ENCODE measurements around the gene LYPD6B. TPM values are rescaled to one million over a fixed set of nuclear protein-coding genes. Genes with fewer than 3 reads are reported as not detected.

LYPD6B gene
- total RNA-seq, 4 donors from 2014 or later: 3.1 to 9.2 (median 7.6) TPM

DNA sequence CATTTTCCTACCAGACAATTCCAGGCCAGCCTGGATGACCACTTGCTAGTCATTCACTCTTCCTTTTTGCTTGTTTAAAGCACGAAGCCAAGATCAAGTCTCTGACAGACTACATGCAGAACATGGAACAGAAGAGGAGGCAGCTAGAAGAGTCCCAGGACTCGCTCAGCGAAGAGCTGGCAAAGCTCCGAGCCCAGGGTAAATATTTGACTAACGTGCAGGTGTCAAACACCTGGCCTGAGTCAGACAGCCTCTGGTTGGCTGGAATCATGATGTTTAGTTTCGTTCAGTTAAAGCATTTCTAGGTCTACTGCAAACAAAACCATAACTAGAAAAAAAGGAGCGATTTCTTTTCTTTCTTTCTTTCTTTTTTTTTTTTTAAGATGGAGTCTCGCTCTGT lies 44.2 kb upstream of the LYPD6B start:
- 37 to 71% methylated on average over 7 to 8 of the region's 8 CpGs for WGBS, 2 donors
- no peak for DNase-seq
- H3K27me3 ChIP-seq: peaks cover 0 to 54% (median 0%) of the 10 kb centered on the region in 4 donors
- intact Hi-C loops (cut with DNase I): no loop called here
- no peaks in the 10 kb centered on the region for H3K9me3 ChIP-seq
- no peak overlapping the region for H3K27ac ChIP-seq
- no peak for TF ChIP-seq POLR2A (IDR thresholded peaks at IDR 0.05)
- TF ChIP-seq, protein P1, sequence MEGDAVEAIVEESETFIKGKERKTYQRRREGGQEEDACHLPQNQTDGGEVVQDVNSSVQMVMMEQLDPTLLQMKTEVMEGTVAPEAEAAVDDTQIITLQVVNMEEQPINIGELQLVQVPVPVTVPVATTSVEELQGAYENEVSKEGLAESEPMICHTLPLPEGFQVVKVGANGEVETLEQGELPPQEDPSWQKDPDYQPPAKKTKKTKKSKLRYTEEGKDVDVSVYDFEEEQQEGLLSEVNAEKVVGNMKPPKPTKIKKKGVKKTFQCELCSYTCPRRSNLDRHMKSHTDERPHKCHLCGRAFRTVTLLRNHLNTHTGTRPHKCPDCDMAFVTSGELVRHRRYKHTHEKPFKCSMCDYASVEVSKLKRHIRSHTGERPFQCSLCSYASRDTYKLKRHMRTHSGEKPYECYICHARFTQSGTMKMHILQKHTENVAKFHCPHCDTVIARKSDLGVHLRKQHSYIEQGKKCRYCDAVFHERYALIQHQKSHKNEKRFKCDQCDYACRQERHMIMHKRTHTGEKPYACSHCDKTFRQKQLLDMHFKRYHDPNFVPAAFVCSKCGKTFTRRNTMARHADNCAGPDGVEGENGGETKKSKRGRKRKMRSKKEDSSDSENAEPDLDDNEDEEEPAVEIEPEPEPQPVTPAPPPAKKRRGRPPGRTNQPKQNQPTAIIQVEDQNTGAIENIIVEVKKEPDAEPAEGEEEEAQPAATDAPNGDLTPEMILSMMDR (IDR thresholded peaks at IDR 0.05): no peak
- no peaks in the 10 kb centered on the region for H3K36me3 ChIP-seq
- H3K4me3 ChIP-seq: no peak overlapping the region
- H3K4me1 ChIP-seq: peaks cover 0 to under 1% (median 0%) of the 10 kb centered on the region in 3 donors

DNA sequence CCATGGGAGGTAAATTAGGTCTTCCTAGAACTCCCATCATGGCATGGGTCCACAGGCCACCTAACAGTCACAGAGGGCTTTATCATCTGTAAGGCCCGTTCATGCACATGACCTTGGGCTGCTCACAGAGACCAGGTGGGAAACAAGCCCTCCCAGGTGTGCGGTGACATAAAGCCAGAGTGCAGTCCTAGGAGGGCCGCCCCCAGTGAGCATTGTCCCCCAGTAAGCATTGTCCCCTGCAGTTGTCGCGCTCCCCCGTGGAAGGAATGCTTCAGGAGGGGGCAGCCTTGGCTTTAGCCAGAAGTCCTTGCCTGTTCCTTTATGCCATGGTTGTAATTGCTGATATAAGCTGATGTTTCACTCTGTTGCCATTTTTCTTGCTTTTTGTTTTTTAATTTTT lies 41.7 kb upstream of the LYPD6B start:
- TF ChIP-seq, protein P1 (IDR thresholded peaks at IDR 0.05): no peak
- no peak for TF ChIP-seq POLR2A (IDR thresholded peaks at IDR 0.05)
- Histone ChIP-seq H3K9me3 (no peaks in the 10 kb centered on the region), H3K4me3 (no peak overlapping the region), H3K4me1 (peaks cover 0 to 11% (median 0%) of the 10 kb centered on the region in 3 donors), H3K27me3 (peaks cover 0 to 75% (median 0%) of the 10 kb centered on the region in 4 donors), H3K27ac (no peak overlapping the region), H3K36me3 (no peaks in the 10 kb centered on the region)
- intact Hi-C loops (cut with DNase I): no loop called here
- DNase-seq: no peak
- 90 to 91% methylated on average over 4 to 6 of the region's 6 CpGs for whole genome bisulfite sequencing, 2 donors

DNA sequence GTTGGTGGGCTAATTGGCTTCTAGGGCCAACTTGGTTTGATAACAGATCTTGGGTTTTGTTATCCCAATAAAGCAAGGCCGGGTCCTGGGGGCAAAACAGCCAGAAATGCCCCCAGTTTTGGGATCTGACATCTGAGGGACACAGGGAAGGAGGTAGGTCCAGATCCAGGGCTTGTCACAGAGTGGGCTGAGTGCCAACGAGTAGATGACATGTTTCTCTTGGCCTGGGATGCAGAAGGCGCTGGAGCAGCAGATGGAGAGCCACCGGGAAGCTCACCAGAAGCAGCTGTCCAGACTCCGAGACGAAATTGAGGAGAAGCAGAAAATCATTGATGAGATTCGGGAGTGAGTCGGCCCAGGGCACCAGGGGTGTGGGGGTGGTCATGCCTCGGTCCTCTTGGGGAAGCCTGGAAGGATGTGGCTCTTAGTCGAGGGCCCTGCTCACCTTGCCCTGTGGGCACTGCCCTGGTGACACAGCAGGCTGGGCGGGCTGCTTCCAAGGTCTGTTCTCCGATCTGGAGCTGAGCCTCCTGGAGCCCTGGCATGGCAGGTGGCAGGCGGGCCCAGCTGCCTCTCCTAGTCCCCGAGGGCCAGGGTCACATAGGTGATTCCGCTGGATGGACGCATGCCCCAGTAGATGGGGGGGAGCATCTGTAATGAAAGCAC lies 40.2 kb upstream of the LYPD6B start:
- no peaks in the 10 kb centered on the region for H3K9me3 ChIP-seq
- H3K4me1 ChIP-seq: peaks cover 0 to 11% (median 0%) of the 10 kb centered on the region in 3 donors
- WGBS, 2 donors: 69 to 80% methylated on average over 3 to 9 of the region's 16 CpGs
- TF ChIP-seq, protein P1 (IDR thresholded peaks at IDR 0.05): no peak
- no peak for TF ChIP-seq POLR2A (IDR thresholded peaks at IDR 0.05)
- DNase-seq: no peak
- H3K27me3 ChIP-seq: peaks cover 0 to 90% (median 0%) of the 10 kb centered on the region in 4 donors
- H3K4me3 ChIP-seq: no peak overlapping the region
- intact Hi-C loops (cut with DNase I): no loop called here
- no peaks in the 10 kb centered on the region for H3K36me3 ChIP-seq
- H3K27ac ChIP-seq: no peak overlapping the region

DNA sequence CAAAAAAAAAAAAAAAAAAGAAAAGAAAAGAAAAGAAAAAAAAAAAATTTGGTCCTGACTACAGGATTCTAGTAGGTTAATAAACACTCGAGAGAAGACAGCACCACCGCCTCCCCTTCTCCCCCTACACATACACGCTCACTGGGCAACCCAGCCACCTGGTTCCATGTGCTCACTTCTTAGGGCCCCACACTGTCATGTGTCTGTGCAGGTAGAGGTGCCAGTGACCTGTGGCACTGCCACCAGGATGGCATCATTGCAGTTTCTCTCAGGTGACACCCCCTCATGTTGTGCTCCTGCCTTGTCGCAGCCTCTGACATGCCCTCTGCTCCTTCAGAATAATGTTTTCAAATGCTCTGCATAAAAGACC lies 39.7 kb upstream of the LYPD6B start:
- intact Hi-C loops (cut with DNase I): no loop called here
- Histone ChIP-seq H3K4me3 (no peak overlapping the region), H3K27ac (no peak overlapping the region), H3K27me3 (peaks cover 0 to 91% (median 0%) of the 10 kb centered on the region in 4 donors), H3K36me3 (no peaks in the 10 kb centered on the region), H3K4me1 (peaks cover 0 to 11% (median 0%) of the 10 kb centered on the region in 3 donors), H3K9me3 (no peaks in the 10 kb centered on the region)
- DNase-seq: no peak
- TF ChIP-seq POLR2A (IDR thresholded peaks at IDR 0.05): no peak
- TF ChIP-seq, protein P1 (IDR thresholded peaks at IDR 0.05): no peak
- WGBS, 2 donors: 94 to 95% methylated on average over 4 of the region's 4 CpGs

DNA sequence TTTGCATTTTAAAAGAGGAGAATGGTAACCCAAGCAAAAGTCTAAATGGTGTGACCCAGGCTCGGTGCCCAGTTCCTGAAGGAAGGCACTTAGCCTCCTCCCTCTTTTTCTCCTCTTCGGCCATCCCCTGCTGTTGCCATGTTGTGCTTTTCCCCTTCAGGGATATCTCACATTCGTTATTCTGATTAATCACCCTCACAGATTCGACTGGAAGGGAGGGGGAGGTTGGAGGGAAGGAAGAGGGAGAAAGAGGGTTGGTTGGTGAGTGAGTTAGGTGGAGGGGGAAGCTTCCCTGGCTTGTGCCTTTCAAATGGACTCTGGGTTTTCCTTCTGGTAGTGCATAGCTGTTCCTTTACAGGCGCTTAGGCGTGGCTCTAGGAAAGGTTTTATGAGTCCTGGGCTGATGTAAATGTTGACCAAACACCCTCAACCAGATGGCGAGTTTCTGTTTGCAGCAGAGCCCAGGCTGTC lies 39.0 kb upstream of the LYPD6B start:
- H3K4me1 ChIP-seq: peaks cover 0 to 11% (median 0%) of the 10 kb centered on the region in 3 donors
- TF ChIP-seq POLR2A (IDR thresholded peaks at IDR 0.05): no peak
- TF ChIP-seq, protein P1 (IDR thresholded peaks at IDR 0.05): no peak
- H3K9me3 ChIP-seq: no peaks in the 10 kb centered on the region
- no peaks in the 10 kb centered on the region for H3K36me3 ChIP-seq
- peaks cover 0 to 92% (median 0%) of the 10 kb centered on the region in 4 donors for H3K27me3 ChIP-seq
- no peak for DNase-seq
- H3K4me3 ChIP-seq: no peak overlapping the region
- 23 to 49% methylated on average over 6 to 7 of the region's 7 CpGs for WGBS, 2 donors
- H3K27ac ChIP-seq: no peak overlapping the region
- intact Hi-C loops (cut with DNase I): no loop called here
